K562 (cell line): ENCODE measurements around the gene MTNR1B. TPM values are rescaled to one million over a fixed set of nuclear protein-coding genes. Genes with fewer than 3 reads are reported as not detected.

Experiments
- BCOR ChIP-seq: fragments of 450-650 bp; IDR thresholded peaks from 2 replicates; pipeline ENCODE4 v1.6.1; 2016
- CBFA2T3 ChIP-seq: fragments of 450-650 bp; IDR thresholded peaks from 2 replicates; pipeline ENCODE4 v1.6.1; 2017
- CHD2 ChIP-seq: IDR thresholded peaks from 2 replicates; pipeline ENCODE4 v1.6.1; 2011; ENCODE audit warnings: low read depth, low read length
- CTBP1 ChIP-seq: fragments of 450-650 bp; IDR thresholded peaks from 2 replicates; pipeline ENCODE4 v1.6.1; 2016; ENCODE audit warnings: borderline replicate concordance
- DEAF1 ChIP-seq: fragments of 450-650 bp; formaldehyde crosslinking; IDR thresholded peaks from 2 replicates; pipeline ENCODE4 v1.4.0; 2020; ENCODE audit warnings: mild to moderate bottlenecking, moderate library complexity
- FOS ChIP-seq: IDR thresholded peaks from 3 replicates; pipeline ENCODE4 v1.6.1; 2011; ENCODE audit not compliant: insufficient read length; ENCODE audit errors: extremely low read depth
- HMG20B ChIP-seq: fragments of 250-450 bp; sonication (Bioruptor Pico); IDR thresholded peaks from 2 replicates; pipeline ENCODE4 v1.5.0; 2021; ENCODE audit warnings: mild to moderate bottlenecking
- JUND ChIP-seq, 2 experiments: IDR thresholded peaks; 2 replicates in 1 of 2; 3 replicates in 1 of 2; pipeline ENCODE4 v1.6.1; 2011; ENCODE audit warnings: borderline replicate concordance in 2 of 2, low read depth in 2 of 2, low read length in 2 of 2, improper control_type of control experiment in 1 of 2, missing biosample characterization in 1 of 2, missing genetic modification characterization in 1 of 2, missing genetic modification reagents in 1 of 2
- KAT8 ChIP-seq: fragments of 450-650 bp; IDR thresholded peaks from 2 replicates; pipeline ENCODE4 v1.6.1; 2016; ENCODE audit warnings: low read depth, mild to moderate bottlenecking
- MNT ChIP-seq, 2 experiments: fragments of 450-650 bp; conservative IDR thresholded peaks; 2 replicates each; pipeline ENCODE4 v1.6.1; 2017; ENCODE audit warnings: mild to moderate bottlenecking in 2 of 2, moderate library complexity in 2 of 2
- MXI1 ChIP-seq: IDR thresholded peaks from 2 replicates; pipeline ENCODE4 v1.6.1; 2011; ENCODE audit warnings: low read depth, mild to moderate bottlenecking, improper control_type of control experiment, low read length
- PHF21A ChIP-seq: fragments of 450-650 bp; IDR thresholded peaks from 2 replicates; pipeline ENCODE4 v1.6.1; 2017; ENCODE audit warnings: low read depth, borderline replicate concordance
- RBM25 ChIP-seq: fragments of 200-400 bp; formaldehyde crosslinking; IDR thresholded peaks from 2 replicates; pipeline ENCODE4 v1.6.1; 2018; ENCODE audit warnings: low read length, low read depth, moderate library complexity; ENCODE audit not compliant: severe bottlenecking
- SMARCA4 ChIP-seq: fragments of 450-650 bp; IDR thresholded peaks from 2 replicates; pipeline ENCODE4 v1.6.1; 2016
- SREBF1 ChIP-seq: fragments of 150-350 bp; IDR thresholded peaks from 2 replicates; pipeline ENCODE4 v1.6.1; 2014; ENCODE audit warnings: antibody characterized with exemption, low read depth, low read length, borderline replicate concordance
- TCFL5 ChIP-seq: fragments of 250-450 bp; sonication (Bioruptor Pico); conservative IDR thresholded peaks from 2 replicates; pipeline ENCODE4 v1.6.1; 2021; ENCODE audit warnings: mild to moderate bottlenecking, moderate library complexity, matching md5 sums
- ZNF280B ChIP-seq: fragments of 250-450 bp; sonication (Bioruptor Pico); IDR thresholded peaks from 2 replicates; pipeline ENCODE4 v1.5.1; 2021; ENCODE audit warnings: mild to moderate bottlenecking
- ZNF740 ChIP-seq, 3 experiments: fragments of 200-800 bp in 1 of 3; sonication (Bioruptor generic) in 1 of 3; sonication (generic) in 1 of 3; formaldehyde crosslinking in 1 of 3; IDR thresholded peaks; 2 replicates each; pipeline versions ENCODE4 v1.6.1 to v1.8.0; 2016 to 2022; ENCODE audit warnings: mild to moderate bottlenecking in 2 of 3, missing compliant biosample characterization in 2 of 3, missing genetic modification characterization in 2 of 3, missing genetic modification reagents in 1 of 3
- polyA plus RNA-seq, 8 experiments: library from polyadenylated mRNA; depleted of rRNA in 4 of 8; stranded (reverse) in 5 of 8; unstranded in 3 of 8; fragments of >200 nt; fragmentation: Nextera tagmentation in 2 of 8; fragmentation: Illumina TruSeq in 1 of 8; extraction: Ambion mirVana in 2 of 8; extraction: Trizol in 1 of 8; gene quantifications; 2 replicates each; pipeline versions ENCODE4 v1.2.1 to v1.2.3, GENCODE V29; 2011 to 2014; ENCODE audit warnings: inconsistent platforms in 1 of 8, missing spikeins in 1 of 8
- total RNA-seq, 7 experiments: library from RNA; depleted of rRNA in 6 of 7; stranded (reverse); fragments of >200 nt in 6 of 7; fragmentation: Illumina TruSeq in 2 of 7; extraction: Trizol in 2 of 7; gene quantifications; 2 replicates each; pipeline versions ENCODE4 v1.2.1 to v1.2.3, GENCODE V29; 2011 to 2021; ENCODE audit warnings: low replicate concordance in 1 of 7

MTNR1B gene
- total and polyA plus RNA-seq, 9 of the 15 experiments (the other 6 are each of a cell fraction or from before 2014, with no cell fraction given) = not detected

- TF ChIP-seq ZNF280B (no peak), FOS (peak; percentile 38), SMARCA4 (peak; percentile 91), MNT (conservative IDR thresholded peaks at IDR 0.05) (0 out of 4 replicates have a peak, but pooled peaks of 1 of the 2 experiments have one; percentile 27), CTBP1 (0 out of 2 replicates have a peak, but pooled peaks have one; percentile 31), PHF21A (no peak), KAT8 (no peak), MXI1 (no peak), HMG20B (no peak), BCOR (no peak), ZNF740 (CRISPR knock-in tag; IDR thresholded peaks at IDR 0.05) (no peak), ZNF740 (tag; IDR thresholded peaks at IDR 0.05) (no peak), SREBF1 (no peak), CBFA2T3 (peak; percentile 87), DEAF1 (CRISPR knock-in tag) (no peak), RBM25 (no peak), TCFL5 (CRISPR knock-in tag) (no peak), CHD2 (no peak), JUND (IDR thresholded peaks at IDR 0.05; ENCODE audit: borderline replicate concordance, low read depth, low read length) (peak; percentile 91), JUND (tag; IDR thresholded peaks at IDR 0.05; ENCODE audit: borderline replicate concordance, low read depth, low read length) (peak; percentile 73; the same call in 2 of the 3 replicates)
These were observed 31.3 kb downstream of the MTNR1B start (continued) for GRCh38 chr11:93000511-93001476.
